Measurements from ENCODE around the gene KCNQ5.

GRCh38 chr6:72876256-72876655 is 254.4 kb downstream of the KCNQ5 start:
- TF ChIP-seq CTCF (IDR thresholded peaks at IDR 0.05; ENCODE audit: insufficient read depth, low read length, poor library complexity, severe bottlenecking) (no peak), EZH2phosphoT487 (conservative IDR thresholded peaks at IDR 0.05; ENCODE audit: low read length) (no peak)

Measured in SU-DHL-6 (cell line).